ENCODE results near the gene CENPB.

- TF ChIP-seq EZH2 (IDR thresholded peaks at IDR 0.05; ENCODE audit: insufficient read depth, poor library complexity, severe bottlenecking) (no peak), EZH2phosphoT487 (IDR thresholded peaks at IDR 0.05; ENCODE audit: insufficient read depth, low read depth) (no peak)
Measured at GRCh38 chr20:3738111-3739053, 48.2 kb downstream of the CENPB start.

Measured in GM23248 (cell line).